PC-3 (cell line): Measurements from ENCODE around the gene SMIM22. TPM values are rescaled to one million over a fixed set of nuclear protein-coding genes. Genes with fewer than 3 reads are reported as not detected.

ENCODE experiments used
- ATAC-seq: fragments of 200-7000 bp; cut with Tn5 transposase; 2 replicates; pipeline ENCODE4 v1.9.1; 2020; ENCODE audit warnings: mild to moderate bottlenecking, moderate library complexity
- BruUV-seq: library from RNA; stranded (reverse); fragments of 400-500 nt; replicated peaks from 2 replicates; lab custom pipeline; 2021; lab: Mats Ljungman, UMichigan
- CTCF ChIA-PET: fragments of 300-600 bp; sonication (Branson Sonifier 250); formaldehyde crosslinking; loops from one replicate; lab custom pipeline; 2022; ENCODE audit warnings: antibody characterized with exemption; lab: Charles Lee
- POLR2A ChIA-PET: fragments of 300-600 bp; sonication (Branson Sonifier 250); formaldehyde crosslinking; loops from one replicate; lab custom pipeline; 2022; ENCODE audit warnings: antibody characterized with exemption; ENCODE audit not compliant: unreplicated experiment; lab: Charles Lee
- DNase-seq: peaks from one replicate; pipeline ENCODE4 v3.0.0-alpha.2; 2015
- H2AFZ ChIP-seq: fragments of 300-600 bp; sonication (generic); 2 replicates; pipeline ENCODE4 v1.6.0; 2016; ENCODE audit warnings: antibody characterized with exemption, low read length
- H3F3A ChIP-seq: fragments of 300-600 bp; sonication (generic); one replicate; pipeline ENCODE4 v1.6.0; 2017; ENCODE audit warnings: antibody characterized with exemption, low read length, control low read depth, mild to moderate bottlenecking; ENCODE audit not compliant: unreplicated experiment
- H3K27ac ChIP-seq: fragments of 300-600 bp; sonication (generic); 2 replicates; pipeline ENCODE4 v1.5.1; 2016; ENCODE audit warnings: mild to moderate bottlenecking, low read length
- H3K27me3 ChIP-seq: fragments of 300-600 bp; sonication (generic); 2 replicates; pipeline ENCODE4 v1.6.1; 2016; ENCODE audit warnings: low read length, mixed read lengths
- H3K36me3 ChIP-seq: fragments of 300-600 bp; sonication (generic); 2 replicates; pipeline ENCODE4 v1.6.1; 2016; ENCODE audit warnings: low read depth, mixed run types, low read length, mixed read lengths
- H3K4me1 ChIP-seq: fragments of 300-600 bp; sonication (generic); 2 replicates; pipeline ENCODE4 v1.5.1; 2016; ENCODE audit warnings: low read length; ENCODE audit not compliant: insufficient read depth
- H3K4me2 ChIP-seq: fragments of 300-600 bp; sonication (generic); 2 replicates; pipeline ENCODE4 v1.6.0; 2016; ENCODE audit warnings: low read length
- H3K4me3 ChIP-seq: fragments of 300-600 bp; sonication (generic); 2 replicates; pipeline ENCODE4 v1.5.1; 2016; ENCODE audit warnings: mild to moderate bottlenecking, low read length, mixed read lengths
- H3K79me2 ChIP-seq: fragments of 300-600 bp; sonication (generic); 2 replicates; pipeline ENCODE4 v1.6.1; 2017; ENCODE audit warnings: low read length, mixed read lengths
- H3K9ac ChIP-seq: fragments of 300-600 bp; sonication (generic); 2 replicates; pipeline ENCODE4 v1.6.0; 2016; ENCODE audit warnings: mild to moderate bottlenecking, low read length
- H3K9me2 ChIP-seq: fragments of 300-600 bp; sonication (generic); replicated peaks from 2 replicates; pipeline ENCODE4 v1.6.1; 2016; ENCODE audit warnings: mixed run types, low read length, mixed read lengths
- H3K9me3 ChIP-seq: fragments of 300-600 bp; sonication (generic); 2 replicates; pipeline ENCODE4 v1.6.1; 2016; ENCODE audit warnings: low read length, mixed read lengths
- H4K20me1 ChIP-seq: fragments of 300-600 bp; sonication (generic); 2 replicates; pipeline ENCODE4 v1.6.1; 2016; ENCODE audit warnings: low read length, mixed read lengths
- CTCF ChIP-seq: fragments of 300-600 bp; sonication (generic); conservative IDR thresholded peaks from 2 replicates; pipeline ENCODE4 v1.5.1; 2017; ENCODE audit warnings: antibody characterized with exemption, low read depth, mild to moderate bottlenecking, low read length
- EZH2 ChIP-seq: fragments of 300-600 bp; sonication (generic); IDR thresholded peaks from one replicate; pipeline ENCODE4 v1.6.1; 2017; ENCODE audit warnings: antibody characterized with exemption, mild to moderate bottlenecking, low read length; ENCODE audit not compliant: unreplicated experiment
- EZH2phosphoT487 ChIP-seq: fragments of 300-600 bp; sonication (generic); IDR thresholded peaks from 2 replicates; pipeline ENCODE4 v1.6.1; 2018; ENCODE audit warnings: mild to moderate bottlenecking, antibody characterized with exemption, low read length, borderline replicate concordance
- intact Hi-C: fragments of 100-400 bp; cut with micrococcal nuclease; formaldehyde crosslinking; loops from 2 replicates; pipeline ENCODE4 v1.9.0; 2023
- total RNA-seq: library from RNA; depleted of rRNA; stranded (reverse); fragments of >200 nt; gene quantifications from 2 replicates; pipeline ENCODE4 v1.2.3, GENCODE V29; 2014

Gene SMIM22
- total RNA-seq, 1 experiment from 2014 or later, result not detected

GRCh38 chr16:4802659-4803287 lies 7.6 kb downstream of the SMIM22 start:
- CTCF ChIA-PET, result no interaction called here
- POLR2A ChIA-PET, result interaction anchor here (0.6 kb wide), 2 partner anchors 41 to 69 kb away, joined by 5 to 10 read pairs; partner anchors contain the start of genes ANKS3 and DNAAF8
- Histone ChIP-seq H4K20me1 (no peaks in the 10 kb centered on the region), H3K9me2 (no peaks in the 10 kb centered on the region), H3K9me3 (no peaks in the 10 kb centered on the region), H3K4me1 (peaks cover 14% of the 10 kb centered on the region), H3K27me3 (no peaks in the 10 kb centered on the region), H3K27ac (no peak overlapping the region; the same call in 1 of the 2 replicates), H3K4me2 (peak overlapping the region; percentile 97), H3K4me3 (peak overlapping the region; percentile 84), H3K79me2 (no peaks in the 10 kb centered on the region), H3K9ac (peak overlapping the region; percentile 36; the same call in 1 of the 2 replicates), H3K36me3 (peaks cover 4% of the 10 kb centered on the region; the same call in 1 of the 2 replicates), H3F3A (no peaks in the 10 kb centered on the region), H2AFZ (peak overlapping the region; percentile 94)
- TF ChIP-seq EZH2phosphoT487, result no peak
- TF ChIP-seq CTCF, result no peak
- TF ChIP-seq EZH2, result no peak
- ATAC-seq (peak; percentile 91), DNase-seq (peak; percentile 82)
- intact Hi-C loops, result loop anchor here (5.0 to 10.0 kb wide), 2 partner anchors 70 to 152 kb away; partner anchors contain the start of genes ANKS3, DNAAF8 and SEC14L5
- no TSS peak for BruUV-seq

- peak overlapping the region; percentile 84 for H3K4me3 ChIP-seq
- no peak for TF ChIP-seq CTCF
- no peak for TF ChIP-seq EZH2phosphoT487
- TF ChIP-seq EZH2, result no peak
- H3F3A ChIP-seq, result no peaks in the 10 kb centered on the region
- peaks cover 4% of the 10 kb centered on the region; the same call in 1 of the 2 replicates for H3K36me3 ChIP-seq
- CTCF ChIA-PET, result no interaction called here
- no peak overlapping the region for H3K27ac ChIP-seq
- no peaks in the 10 kb centered on the region for H3K79me2 ChIP-seq
- no TSS peak for BruUV-seq
- H3K9ac ChIP-seq, result peak overlapping the region; percentile 36; the same call in 1 of the 2 replicates
- peaks cover 14% of the 10 kb centered on the region for H3K4me1 ChIP-seq
- DNase-seq, result no peak
- no peaks in the 10 kb centered on the region for H3K27me3 ChIP-seq
- H3K4me2 ChIP-seq, result peak overlapping the region; percentile 97
- H2AFZ ChIP-seq, result peak overlapping the region; percentile 94
- no peaks in the 10 kb centered on the region for H3K9me3 ChIP-seq
- intact Hi-C loops, result loop anchor here (5.0 to 10.0 kb wide), 2 partner anchors 71 to 151 kb away; partner anchors contain the start of genes ANKS3, DNAAF8 and SEC14L5
- POLR2A ChIA-PET, result interaction anchor here (0.6 kb wide), 2 partner anchors 41 to 69 kb away, joined by 5 to 10 read pairs; partner anchors contain the start of genes ANKS3 and DNAAF8
- no peak for ATAC-seq
- H3K9me2 ChIP-seq, result no peaks in the 10 kb centered on the region
- H4K20me1 ChIP-seq, result no peaks in the 10 kb centered on the region
Measured at GRCh38 chr16:4803401-4803844, 8.3 kb downstream of the SMIM22 start.
